Body of pancreas (tissue), 4 donors: ENCODE data around the gene RP2. TPM values are rescaled to one million over a fixed set of nuclear protein-coding genes. Genes with fewer than 3 reads are reported as not detected.

Experiments
- ATAC-seq: fragments of 150-250 bp; one replicate; pipeline ENCODE4 v1.9.1; 2016
- DNase-seq, 4 donors: peaks; one replicate each; pipeline ENCODE4 v3.0.0-alpha.2; 2019
- H3K27ac ChIP-seq, 4 donors: fragments of 200-600 bp; sonication (generic); 1 replicate in 3 of 4; 2 replicates in 1 of 4; pipeline versions ENCODE4 v1.5.1 to v1.6.1; 2016 to 2019; ENCODE audit warnings: mild to moderate bottlenecking in 1 of 4, mixed read lengths in 1 of 4, moderate library complexity in 1 of 4
- H3K27me3 ChIP-seq, 2 donors: fragments of 200-600 bp; sonication (generic); one replicate each; pipeline ENCODE4 v1.6.0; 2016; ENCODE audit warnings: mild to moderate bottlenecking in 1 of 2
- H3K36me3 ChIP-seq, 2 donors: fragments of 200-600 bp; sonication (generic); replicated peaks in 1 of 2; 2 replicates each; pipeline ENCODE4 v1.5.1; 2016; ENCODE audit warnings: low read depth in 2 of 2; ENCODE audit not compliant: insufficient read depth in 1 of 2
- H3K4me1 ChIP-seq: fragments of 200-600 bp; sonication (generic); one replicate; pipeline ENCODE4 v1.6.0; 2016
- H3K4me3 ChIP-seq, 2 donors: fragments of 200-600 bp; sonication (generic); 1 replicate in 1 of 2; 2 replicates in 1 of 2; pipeline ENCODE4 v1.5.1; 2016 to 2019
- H3K9me3 ChIP-seq, 3 donors: fragments of 200-600 bp; sonication (generic); 1 replicate in 2 of 3; 2 replicates in 1 of 3; pipeline ENCODE4 v1.5.1; 2016
- POLR2A ChIP-seq, 3 donors: fragments of 450-650 bp; IDR thresholded peaks; one replicate each; pipeline ENCODE4 v1.6.1; 2016; ENCODE audit warnings: antibody characterized with exemption in 3 of 3, mild to moderate bottlenecking in 2 of 3
- WGBS, 2 donors: methylation state at CpG; one replicate each; pipeline ENCODE4 v1.1.5; 2017; 5-methylcytosine and 5-hydroxymethylcytosine counted together
- intact Hi-C: fragments of 100-400 bp; cut with DNase I; formaldehyde crosslinking; loops from one replicate; pipeline ENCODE4 v1.15.1; 2023
- total RNA-seq, 2 donors: library from RNA; depleted of rRNA; stranded (reverse); fragments of >200 nt; gene quantifications; one replicate each; pipeline ENCODE4 v1.1.0, GENCODE V29; 2016
- TF ChIP-seq, protein P1 (sequence below), 7 experiments: fragments of 450-650 bp in 4 of 7; fragments of 200-600 bp in 3 of 7; sonication (generic) in 3 of 7; IDR thresholded peaks; one replicate each; pipeline ENCODE4 v1.5.1; 2016 to 2019; ENCODE audit warnings: antibody characterized with exemption in 7 of 7

RP2 gene
- total RNA-seq, 2 donors from 2014 or later: 0.99 to 5.7 TPM

DNA sequence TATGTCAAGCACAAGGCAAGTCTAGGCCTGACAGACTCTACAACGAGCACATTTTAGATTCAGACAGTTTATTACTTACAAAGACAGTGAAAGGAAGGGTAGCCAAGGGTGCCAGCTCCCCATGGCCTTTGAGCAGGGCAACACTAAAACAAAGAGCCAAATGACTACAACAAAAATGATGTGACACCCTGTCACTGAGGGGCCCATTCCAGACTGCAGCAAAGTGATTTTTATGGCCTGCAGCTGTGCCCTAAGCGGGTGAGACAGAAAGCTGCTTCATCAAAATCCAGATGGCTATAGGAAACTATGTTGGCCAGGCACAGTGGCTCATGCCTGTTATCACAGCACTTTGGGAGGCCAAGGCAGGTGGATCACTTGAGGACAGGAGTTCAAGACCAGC is 13.4 kb upstream of the RP2 start:
- DNase-seq (no peak), ATAC-seq (no peak)
- Histone ChIP-seq H3K4me3 (no peak overlapping the region), H3K27ac (no peak overlapping the region), H3K27me3 (no peaks in the 10 kb centered on the region), H3K36me3 (no peaks in the 10 kb centered on the region), H3K4me1 (no peaks in the 10 kb centered on the region), H3K9me3 (no peaks in the 10 kb centered on the region)
- TF ChIP-seq, protein P1, sequence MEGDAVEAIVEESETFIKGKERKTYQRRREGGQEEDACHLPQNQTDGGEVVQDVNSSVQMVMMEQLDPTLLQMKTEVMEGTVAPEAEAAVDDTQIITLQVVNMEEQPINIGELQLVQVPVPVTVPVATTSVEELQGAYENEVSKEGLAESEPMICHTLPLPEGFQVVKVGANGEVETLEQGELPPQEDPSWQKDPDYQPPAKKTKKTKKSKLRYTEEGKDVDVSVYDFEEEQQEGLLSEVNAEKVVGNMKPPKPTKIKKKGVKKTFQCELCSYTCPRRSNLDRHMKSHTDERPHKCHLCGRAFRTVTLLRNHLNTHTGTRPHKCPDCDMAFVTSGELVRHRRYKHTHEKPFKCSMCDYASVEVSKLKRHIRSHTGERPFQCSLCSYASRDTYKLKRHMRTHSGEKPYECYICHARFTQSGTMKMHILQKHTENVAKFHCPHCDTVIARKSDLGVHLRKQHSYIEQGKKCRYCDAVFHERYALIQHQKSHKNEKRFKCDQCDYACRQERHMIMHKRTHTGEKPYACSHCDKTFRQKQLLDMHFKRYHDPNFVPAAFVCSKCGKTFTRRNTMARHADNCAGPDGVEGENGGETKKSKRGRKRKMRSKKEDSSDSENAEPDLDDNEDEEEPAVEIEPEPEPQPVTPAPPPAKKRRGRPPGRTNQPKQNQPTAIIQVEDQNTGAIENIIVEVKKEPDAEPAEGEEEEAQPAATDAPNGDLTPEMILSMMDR (IDR thresholded peaks at IDR 0.05): no peak
- no peak for TF ChIP-seq POLR2A (IDR thresholded peaks at IDR 0.05)
- intact Hi-C loops: no loop called here
- WGBS, 2 donors: 58 to 64% methylated on average over 1 to 2 of the region's 2 CpGs

DNA sequence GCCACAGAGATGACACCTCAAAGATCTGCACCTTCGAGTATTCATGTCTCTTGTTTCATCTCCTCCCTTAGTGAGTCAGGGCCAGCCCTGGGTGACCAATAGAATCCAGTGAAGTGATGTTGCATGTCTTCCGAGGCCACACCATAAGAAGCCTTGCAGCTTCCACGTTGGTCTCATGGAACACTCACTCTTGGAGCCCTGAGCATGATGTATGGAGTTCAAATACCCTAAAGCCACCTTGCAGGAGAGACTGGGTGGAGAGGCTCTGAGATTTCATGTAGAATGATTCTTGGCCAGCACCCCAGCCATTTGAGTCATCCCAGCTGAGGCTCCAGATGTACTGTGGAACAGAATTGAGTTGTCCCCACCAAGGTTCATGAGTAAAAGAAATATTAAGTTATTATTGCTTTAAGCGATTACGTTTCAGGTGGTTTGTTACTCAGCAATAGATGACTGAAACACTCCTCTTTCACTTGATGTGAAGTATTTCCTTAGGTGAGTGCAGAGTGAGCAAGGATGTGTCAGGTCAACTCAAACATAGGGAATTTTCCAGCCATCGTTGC is 5.0 kb upstream of the RP2 start:
- Histone ChIP-seq H3K36me3 (no peaks in the 10 kb centered on the region), H3K27ac (no peak overlapping the region), H3K9me3 (no peaks in the 10 kb centered on the region), H3K27me3 (no peaks in the 10 kb centered on the region), H3K4me1 (no peaks in the 10 kb centered on the region), H3K4me3 (no peak overlapping the region)
- DNase-seq: no peak
- WGBS, 2 donors: 64 to 71% methylated on average over 5 to 6 of the region's 6 CpGs
- no peak for TF ChIP-seq POLR2A (IDR thresholded peaks at IDR 0.05)
- TF ChIP-seq, protein P1 (IDR thresholded peaks at IDR 0.05): no peak
- no peak for ATAC-seq
- intact Hi-C loops: no loop called here

DNA sequence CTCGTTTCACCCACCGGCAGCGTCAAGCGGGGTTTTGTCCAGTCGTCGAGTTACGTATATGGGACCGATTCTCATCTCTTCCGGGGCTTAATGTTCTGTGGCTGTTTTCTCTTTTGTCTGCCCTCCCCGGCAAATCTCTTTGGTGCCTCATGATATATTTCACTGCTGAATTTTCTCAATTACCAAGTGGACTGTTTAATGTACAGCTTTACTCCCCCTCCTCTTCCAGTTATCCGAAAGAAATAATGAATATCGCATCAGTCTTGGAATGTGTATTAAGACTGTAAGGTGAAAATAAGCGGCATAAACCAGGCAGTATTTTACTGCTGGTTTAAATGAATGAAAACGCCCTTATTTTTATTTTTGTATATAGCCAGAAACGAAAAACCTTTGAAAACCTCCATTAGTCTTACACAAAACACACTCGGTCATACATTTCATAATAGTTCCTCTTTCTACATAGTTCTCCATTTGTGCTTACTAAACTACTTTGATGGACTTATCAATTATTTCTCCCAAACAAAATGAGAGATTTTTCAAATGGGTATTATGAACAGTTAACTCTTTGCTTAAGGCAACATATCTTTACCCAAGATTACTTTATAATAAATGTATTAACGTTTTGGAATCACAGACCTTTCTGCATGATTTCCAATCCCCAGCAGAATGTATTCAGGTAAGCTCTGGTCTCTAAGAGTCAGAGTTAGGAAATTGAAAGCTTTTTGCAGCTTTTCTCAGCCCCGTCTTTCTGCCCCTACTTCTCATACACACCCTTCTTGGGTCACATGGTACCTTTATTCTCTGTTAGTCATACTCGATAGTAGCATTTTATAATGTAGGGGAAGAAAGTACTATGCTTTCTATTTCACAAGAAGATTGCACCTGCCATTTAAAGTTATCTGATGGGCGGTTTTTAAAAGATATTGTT is 979 bp downstream of the RP2 start:
- H3K27me3 ChIP-seq: no peaks in the 10 kb centered on the region
- H3K36me3 ChIP-seq: no peaks in the 10 kb centered on the region
- no peak for TF ChIP-seq POLR2A (IDR thresholded peaks at IDR 0.05)
- TF ChIP-seq, protein P1 (IDR thresholded peaks at IDR 0.05): no peak
- intact Hi-C loops: no loop called here
- DNase-seq (no peak), ATAC-seq (no peak)
- peak overlapping the region in 1 of 2 donors; percentile 54 for H3K4me3 ChIP-seq
- H3K9me3 ChIP-seq: no peaks in the 10 kb centered on the region
- WGBS, 2 donors: 0% methylated on average over 11 to 16 of the region's 20 CpGs
- peak overlapping the region; percentile 60 to 90 (median 82) for H3K27ac ChIP-seq
- no peaks in the 10 kb centered on the region for H3K4me1 ChIP-seq

DNA sequence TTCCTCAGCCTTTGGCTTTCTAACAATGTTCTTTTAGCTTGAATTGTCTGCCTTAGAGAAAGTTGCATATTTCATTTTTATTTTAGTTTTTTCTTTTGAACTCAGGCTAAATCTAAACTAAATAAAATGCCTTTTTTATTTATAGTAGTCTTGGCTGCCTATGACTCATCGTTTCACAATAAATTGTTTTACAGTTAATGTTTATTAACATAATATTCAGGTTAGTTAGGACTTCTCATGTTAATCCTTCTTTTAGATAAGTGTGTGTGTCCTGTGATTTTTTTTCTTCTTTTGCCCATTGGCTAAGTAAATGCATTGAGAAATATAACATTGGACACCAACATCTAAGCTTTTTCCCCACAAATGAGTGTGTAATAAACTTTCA is 1.6 kb downstream of the RP2 start:
- ATAC-seq (no peak), DNase-seq (no peak)
- H3K4me1 ChIP-seq: no peaks in the 10 kb centered on the region
- no peak overlapping the region for H3K4me3 ChIP-seq
- TF ChIP-seq POLR2A (IDR thresholded peaks at IDR 0.05): no peak
- TF ChIP-seq, protein P1 (IDR thresholded peaks at IDR 0.05): no peak
- H3K27ac ChIP-seq: no peak overlapping the region
- WGBS, 2 donors: 0 to 6% methylated on average over 1 of the region's 1 CpG
- H3K36me3 ChIP-seq: no peaks in the 10 kb centered on the region
- no peaks in the 10 kb centered on the region for H3K9me3 ChIP-seq
- intact Hi-C loops: no loop called here
- H3K27me3 ChIP-seq: no peaks in the 10 kb centered on the region
